Epithelial cell of esophagus (primary cell): ENCODE measurements around the gene SLC7A8.

Experiments used
- DNase-seq: peaks from one replicate; pipeline ENCODE4 v3.0.0; 2010; ENCODE audit warnings: low read depth
- H3K4me3 ChIP-seq: 2 replicates; pipeline ENCODE4 v1.5.1; 2011; ENCODE audit warnings: mild to moderate bottlenecking, low read length, control low read depth
- CTCF ChIP-seq: IDR thresholded peaks from 2 replicates; pipeline ENCODE4 v1.5.1; 2011; ENCODE audit warnings: low read depth, mild to moderate bottlenecking, low read length, control low read depth, inconsistent platforms; ENCODE audit not compliant: insufficient read depth; ENCODE audit errors: missing control alignments

The SLC7A8 gene

GRCh38 chr14:23137192-23137812 lies 46.2 kb downstream of the SLC7A8 start:
- no peak overlapping the region for H3K4me3 ChIP-seq
- DNase-seq, result peak; percentile 85

GRCh38 chr14:23136566-23137133 lies 46.8 kb downstream of the SLC7A8 start:
- DNase-seq, result no peak
- TF ChIP-seq CTCF, result no peak
- no peak overlapping the region for H3K4me3 ChIP-seq

More at GRCh38 chr14:23137192-23137812, 46.2 kb downstream of the SLC7A8 start:
- TF ChIP-seq CTCF, result peak; percentile 5

GRCh38 chr14:23132970-23133369 lies 50.5 kb downstream of the SLC7A8 start:
- DNase-seq, result no peak
- no peak for TF ChIP-seq CTCF
- no peak overlapping the region for H3K4me3 ChIP-seq

GRCh38 chr14:23131482-23131881 lies 52.0 kb downstream of the SLC7A8 start:
- no peak overlapping the region for H3K4me3 ChIP-seq
- TF ChIP-seq CTCF, result no peak
- DNase-seq, result no peak

GRCh38 chr14:23130871-23131270 lies 52.6 kb downstream of the SLC7A8 start:
- TF ChIP-seq CTCF, result no peak
- DNase-seq, result no peak
- no peak overlapping the region for H3K4me3 ChIP-seq

- H3K4me3 ChIP-seq, result no peak overlapping the region
- no peak for TF ChIP-seq CTCF
- DNase-seq, result peak; percentile 80
These were observed 53.6 kb downstream of the SLC7A8 start for GRCh38 chr14:23129759-23130316.
